NCI-H1417 (cell line): ENCODE data around the gene TCF3.

Source experiments
- DNase-seq, 3 experiments: peaks; one replicate each; lab custom pipeline; 2025; lab: John Stamatoyannopoulos, UW

TCF3 gene

DNA sequence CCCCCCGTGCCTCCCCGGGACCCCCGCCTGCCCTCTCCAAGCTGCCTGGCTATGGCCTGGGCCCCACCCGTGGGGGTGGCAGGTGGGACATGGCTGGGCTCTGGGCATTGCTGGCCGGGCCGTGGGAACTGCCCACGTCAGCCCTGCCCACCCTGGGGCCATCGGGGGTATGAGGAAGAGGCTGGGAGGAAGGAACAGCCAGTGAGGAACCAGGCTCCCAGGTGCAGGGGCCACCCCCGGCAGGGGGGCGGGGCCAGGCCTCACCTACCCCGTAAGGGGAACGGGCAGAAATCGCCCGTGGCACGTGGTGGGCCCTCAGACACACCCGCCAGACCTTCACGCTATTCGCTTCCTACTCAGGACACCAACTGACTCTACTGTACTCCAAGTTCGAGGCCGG, 22.4 kb downstream of the TCF3 start:
- DNase-seq, result no peak

DNA sequence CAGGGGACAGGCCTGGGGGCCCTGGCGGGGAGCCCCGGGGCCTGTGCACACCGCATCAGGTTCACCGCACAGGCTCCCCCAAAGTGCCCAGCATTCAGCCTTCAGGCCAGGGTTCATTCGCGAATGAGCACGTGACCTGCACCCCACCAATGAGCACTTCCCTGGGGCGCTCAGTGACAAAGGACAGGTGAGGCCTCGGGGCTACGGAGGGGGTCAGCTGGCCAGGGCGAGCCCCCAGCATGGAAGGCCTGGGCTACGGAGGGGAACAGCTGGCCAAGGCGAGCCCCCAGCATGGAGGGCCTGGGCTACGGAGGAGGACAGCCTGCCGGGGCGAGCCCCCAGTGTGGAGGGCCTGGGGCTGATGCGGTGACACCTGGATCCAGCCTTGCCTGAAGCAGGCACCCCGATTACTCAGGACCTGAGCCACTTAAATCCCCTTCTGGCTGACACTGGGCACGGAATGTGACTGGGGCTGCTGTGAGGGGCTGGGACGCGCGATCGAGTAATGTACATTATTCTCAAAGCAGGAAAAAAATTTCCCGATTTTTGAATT, 23.1 kb downstream of the TCF3 start:
- no peak for DNase-seq

DNA sequence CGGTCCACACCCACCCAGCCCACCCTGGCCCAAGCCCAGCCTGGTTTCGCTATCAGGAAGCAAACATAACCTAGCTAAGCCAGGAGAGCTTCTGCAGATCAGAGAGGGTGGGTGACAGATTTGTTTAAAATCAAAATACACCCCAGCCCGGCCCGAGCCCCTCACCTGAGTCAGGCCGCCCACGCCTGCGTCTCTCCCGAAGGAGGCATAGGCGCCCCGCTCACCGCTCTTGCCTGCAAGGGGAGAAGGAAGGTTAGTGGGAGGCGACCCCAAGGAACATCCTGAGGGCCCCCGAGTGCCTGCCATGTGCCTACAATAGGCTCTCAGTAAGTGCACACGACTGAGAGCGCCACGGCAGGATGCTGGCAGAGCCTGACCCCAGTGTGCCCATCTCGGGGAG, 25.2 kb downstream of the TCF3 start:
- DNase-seq, result no peak

DNA sequence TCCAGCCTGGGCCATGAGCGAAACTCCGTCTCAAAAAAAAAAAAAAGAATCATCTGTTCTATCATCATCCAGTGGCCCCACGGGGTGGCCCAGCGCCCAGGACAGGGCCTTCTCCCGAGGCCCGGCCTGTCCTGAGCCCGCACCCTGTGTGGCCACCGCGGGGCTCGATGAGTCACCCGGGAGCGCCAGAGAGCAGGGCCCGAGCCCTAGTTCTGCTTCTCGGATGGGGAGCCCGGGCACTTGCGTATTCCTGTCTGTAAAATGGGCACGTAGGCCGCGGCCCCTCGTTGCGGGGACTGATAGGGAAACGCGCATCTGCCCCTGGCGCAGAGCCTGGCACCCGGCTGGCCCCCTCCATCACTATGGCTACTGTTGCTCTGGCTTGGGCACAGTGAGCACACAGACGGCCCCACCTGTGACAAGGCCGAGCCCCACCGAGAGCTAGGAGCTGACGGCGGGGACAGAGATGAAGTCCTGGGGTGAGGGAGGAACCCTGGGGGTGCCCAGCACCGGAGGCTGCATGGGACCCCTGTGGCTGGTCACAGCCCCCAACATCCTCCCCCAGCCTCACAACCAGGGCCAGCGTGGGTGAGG, 25.9 kb downstream of the TCF3 start:
- DNase-seq, result no peak

DNA sequence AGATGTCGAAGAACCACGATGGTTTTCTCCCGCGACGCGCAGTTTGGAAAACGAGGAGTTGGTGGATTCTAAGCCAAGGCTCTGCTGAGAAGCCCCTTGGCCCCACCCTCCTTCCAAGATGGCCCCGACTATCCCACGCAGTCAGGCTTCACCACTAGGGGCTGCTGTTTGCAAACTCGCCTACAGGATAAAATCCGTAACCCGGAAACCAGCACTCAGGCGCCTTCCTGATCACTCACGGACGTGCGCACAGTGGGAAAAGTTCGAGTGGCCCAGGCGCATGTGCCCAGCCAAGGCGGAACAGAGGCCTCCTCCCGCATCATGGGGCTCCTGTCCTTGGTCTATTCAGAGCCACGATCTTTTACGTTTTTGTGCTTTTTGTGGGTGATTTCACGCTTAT, 28.0 kb downstream of the TCF3 start:
- peak in 1 of 3 experiments; percentile 22 for DNase-seq

DNA sequence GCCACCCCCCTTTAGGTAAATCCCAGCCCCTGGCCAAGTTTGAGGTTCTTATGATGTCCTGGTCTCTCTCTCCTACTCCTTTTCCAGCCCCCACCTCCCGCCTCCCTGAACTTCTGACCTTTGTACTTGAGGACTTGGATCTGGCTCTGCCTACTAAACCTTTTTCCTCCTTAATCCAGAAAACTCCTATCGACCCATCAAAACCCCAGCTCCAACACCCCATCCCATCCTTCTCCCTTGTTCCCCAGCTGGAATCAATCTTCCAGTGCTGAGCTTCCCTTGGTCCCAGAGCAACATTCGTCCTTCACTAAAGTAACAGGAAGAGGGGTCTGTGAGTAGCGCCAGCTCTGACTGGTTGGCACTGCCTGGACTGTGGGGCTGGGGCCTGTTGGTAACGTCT, 29.9 kb downstream of the TCF3 start:
- no peak for DNase-seq

DNA sequence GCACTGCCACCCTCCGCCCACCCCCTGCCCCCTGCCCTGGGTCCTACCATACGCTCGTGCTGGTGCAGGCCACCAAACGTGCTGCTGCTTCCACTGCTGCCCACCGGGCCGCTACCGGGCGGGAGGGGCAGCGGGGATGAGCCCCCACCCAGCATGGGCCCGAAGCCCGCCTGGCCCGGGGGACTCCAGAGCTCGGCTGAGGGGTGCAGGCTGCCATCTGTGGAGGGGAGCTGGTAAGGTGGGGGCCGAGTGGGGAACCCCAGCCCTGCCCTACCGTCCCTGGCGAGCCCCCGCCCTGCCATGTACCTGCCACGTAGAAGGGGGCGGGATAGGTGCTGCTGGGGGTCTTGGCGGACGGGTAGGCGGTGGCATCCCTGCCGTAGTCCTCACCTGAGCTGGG, 30.4 kb downstream of the TCF3 start:
- no peak for DNase-seq

DNA sequence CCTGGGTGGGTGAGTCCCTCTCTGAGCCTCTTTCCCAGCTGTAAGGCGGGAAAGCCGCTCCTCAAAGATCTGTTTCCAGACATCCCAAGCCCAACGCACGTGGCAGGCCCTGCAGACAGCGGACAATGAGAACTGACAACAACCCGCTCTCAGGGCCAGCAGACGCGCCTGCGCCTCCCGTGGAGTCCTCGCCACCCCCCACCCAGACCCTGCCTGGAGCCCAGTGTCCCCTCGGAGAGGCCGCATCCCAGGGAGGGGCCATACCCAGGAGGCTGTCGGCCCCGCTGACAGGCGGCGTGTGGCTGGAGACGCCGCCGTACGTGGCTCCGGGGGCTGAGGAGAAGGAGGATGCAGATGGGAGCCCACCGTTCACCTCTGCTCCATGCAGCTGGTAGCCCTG, 30.8 kb downstream of the TCF3 start:
- DNase-seq, result no peak

DNA sequence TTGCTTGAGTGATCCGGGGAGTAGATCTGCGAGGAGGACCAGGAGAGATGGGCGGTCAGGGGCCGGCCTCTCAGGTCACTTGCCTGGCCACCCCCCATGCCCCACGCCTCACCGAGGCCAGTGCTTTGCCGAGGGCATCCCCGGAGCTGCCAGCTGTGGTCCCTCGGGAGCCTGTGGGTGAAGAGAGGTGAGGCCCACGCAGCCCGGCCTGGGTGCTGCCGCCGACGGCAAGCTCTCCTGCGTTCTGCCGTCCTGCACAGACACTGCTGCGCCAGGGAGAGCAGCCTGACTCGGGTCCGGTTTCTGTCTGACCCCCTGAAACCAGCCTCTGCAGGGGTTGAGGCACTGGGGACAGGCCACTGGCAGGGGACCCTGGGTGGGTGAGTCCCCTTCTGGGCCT, 31.4 kb downstream of the TCF3 start:
- DNase-seq, result no peak

DNA sequence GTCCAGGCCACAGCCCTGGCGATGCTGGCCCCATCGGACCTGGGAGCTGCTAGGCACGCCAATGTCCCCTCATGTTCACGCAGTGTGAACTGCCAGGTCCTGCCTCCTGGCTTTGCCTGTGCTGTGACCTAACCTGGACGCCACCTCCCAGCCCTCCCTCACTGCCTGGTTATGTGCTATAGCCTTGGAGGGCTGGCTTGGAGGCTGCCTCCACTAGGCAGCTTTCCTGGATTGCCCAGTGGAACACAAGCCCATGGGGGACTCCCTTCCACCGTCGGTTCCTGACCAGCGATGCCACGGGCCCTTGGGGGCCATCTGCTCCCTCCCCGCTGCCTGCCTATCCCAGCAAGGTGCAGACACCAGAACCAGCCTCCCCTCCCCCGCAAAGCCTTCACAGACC, 31.9 kb downstream of the TCF3 start:
- DNase-seq, result no peak

DNA sequence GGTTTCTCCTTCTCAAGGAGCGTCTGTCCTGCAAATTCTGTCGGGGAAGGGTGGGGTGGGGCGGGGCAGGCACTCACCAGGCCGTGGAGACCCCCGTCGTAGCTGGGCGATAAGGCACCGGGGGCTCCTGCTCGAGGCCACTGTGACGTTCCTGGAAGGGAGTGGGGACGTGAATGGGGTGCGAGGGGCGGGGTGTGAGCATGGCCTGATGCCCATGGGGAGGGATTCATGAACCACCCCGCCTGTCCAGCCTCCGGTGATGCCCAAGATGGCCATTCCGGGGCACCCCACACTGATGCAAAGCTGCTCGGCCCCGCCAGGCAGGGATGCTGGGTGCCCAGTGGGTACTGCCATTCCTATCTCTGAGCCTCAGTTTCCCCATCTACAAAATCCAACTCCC, 32.7 kb downstream of the TCF3 start:
- DNase-seq, result no peak

DNA sequence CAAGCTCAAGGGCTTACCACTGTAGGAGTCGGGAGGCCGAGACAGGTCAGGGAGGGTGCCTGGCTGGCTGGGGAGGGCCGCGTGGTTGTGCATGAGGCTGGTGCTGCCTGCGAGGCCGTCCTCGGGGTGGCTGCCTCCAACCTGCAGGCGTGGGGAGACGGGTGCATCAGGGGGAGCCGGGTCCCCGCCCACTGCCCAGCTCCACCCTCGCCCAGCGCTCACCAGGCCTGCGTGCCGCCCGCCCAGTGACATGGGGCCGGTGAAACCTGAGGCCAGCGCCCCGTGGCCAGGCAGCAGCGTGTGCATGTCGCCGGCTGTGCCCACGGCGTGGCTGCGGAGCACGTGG, 33.3 kb downstream of the TCF3 start:
- DNase-seq, result no peak

DNA sequence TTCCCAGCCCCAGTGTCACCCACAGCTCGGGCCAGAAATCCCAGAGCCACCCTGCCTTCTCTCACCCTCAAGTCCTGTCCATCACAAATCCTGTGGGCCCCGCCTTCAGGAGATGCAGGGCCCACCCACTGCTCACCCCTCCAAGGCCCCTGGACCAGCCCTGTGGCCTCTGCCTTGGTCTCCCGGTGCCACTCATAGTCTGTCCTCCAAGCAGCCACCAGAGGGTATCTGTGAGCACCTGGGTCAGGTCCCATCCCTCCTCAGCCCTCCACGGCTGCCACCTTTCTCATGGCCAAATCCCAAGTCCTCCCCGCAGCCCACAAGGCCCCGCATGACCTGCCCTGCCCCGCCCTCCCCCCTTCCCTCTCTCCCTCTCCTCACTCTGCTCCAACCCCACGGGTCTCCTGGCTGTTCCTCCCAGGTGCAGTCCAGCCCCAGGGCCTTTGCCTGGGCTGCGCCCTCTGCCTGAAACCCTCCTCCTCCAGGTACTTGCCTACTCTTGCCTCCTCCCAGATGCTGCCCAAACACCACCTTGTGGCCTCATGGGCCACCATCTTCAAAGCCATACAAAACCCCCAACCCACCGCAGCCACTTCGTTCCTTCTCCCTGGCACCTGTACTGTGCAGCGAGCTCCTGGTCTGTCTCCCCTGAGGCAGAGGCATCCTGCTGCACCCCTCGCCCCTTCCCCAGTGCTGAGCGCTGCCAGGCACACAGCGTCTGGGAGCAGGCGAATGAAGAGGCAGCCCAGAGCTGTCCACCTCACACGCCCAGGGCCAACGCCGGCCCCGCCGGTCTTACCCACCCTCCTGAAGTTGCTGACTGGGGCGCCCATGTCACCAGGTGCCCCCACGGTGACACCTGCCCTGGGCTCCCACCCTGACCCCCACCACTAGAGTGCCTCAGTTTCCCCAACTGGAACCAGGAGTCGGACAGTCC, 34.0 kb downstream of the TCF3 start:
- DNase-seq, result no peak

DNA sequence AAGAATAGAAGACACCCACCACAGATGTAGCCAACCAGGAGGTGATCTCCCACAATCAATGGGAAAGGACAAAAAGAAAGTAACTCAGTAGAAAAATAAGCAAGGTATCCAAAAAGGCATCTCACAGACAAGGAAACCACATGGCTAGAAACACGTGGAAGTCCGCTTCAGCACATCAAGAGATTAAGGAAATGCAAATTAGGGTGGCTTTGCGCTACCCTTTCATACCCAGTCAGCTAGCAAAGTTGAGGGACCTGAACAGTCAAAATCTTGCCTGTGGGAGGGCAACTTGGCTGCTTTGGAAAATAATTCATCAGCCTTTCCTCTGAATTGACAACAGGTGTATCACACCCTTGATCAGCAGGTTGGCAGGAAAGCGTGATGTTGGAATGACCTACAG, 35.5 kb downstream of the TCF3 start:
- no peak for DNase-seq

DNA sequence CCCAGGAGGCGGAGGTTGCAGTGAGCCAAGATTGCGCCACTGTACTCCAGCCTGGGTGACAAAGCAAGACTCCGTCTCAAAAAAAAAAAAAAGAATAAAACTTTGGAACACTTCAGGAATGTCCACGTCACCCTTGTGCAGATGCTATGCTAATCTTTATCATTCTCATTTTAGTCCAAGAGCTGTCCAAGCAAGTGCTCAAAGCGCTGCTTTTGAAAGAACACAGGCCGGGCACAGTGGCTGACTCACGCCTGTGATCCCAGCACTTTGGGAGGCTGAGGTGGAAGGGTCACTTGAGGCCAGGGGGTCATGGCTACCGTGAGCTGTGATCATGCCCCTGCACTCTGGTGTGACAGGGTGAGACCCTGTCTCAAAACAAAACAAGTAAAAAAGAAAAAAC, 36.0 kb downstream of the TCF3 start:
- no peak for DNase-seq

DNA sequence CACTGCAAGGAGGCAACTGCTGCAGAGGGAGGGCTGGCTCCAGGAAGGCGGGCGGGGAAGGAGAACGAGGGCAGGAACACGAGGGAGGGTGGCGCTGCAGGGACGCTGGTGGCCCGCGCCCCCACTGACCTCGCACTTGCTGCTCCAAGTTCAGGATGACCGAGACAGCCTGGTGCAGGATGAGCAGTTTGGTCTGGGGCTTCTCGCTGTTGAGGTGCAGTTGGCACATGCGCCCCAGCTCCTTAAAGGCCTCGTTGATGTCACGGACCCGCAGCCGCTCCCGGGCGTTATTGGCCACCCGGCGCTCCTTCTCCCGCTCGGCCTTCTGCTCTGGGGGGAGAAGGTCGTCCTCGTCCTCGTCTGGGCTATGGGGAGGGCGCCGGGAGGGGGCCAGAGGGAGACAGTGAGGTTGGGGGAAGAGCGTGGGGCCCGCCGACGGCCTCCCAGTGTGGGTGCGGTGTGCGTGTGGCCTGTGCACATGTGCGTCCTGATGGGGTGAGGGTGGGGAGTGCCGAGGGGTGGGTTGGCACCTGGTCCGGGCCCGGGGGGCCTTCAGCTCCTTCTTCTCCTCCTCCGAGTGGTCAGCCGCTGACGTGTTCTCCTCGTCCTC, 37.2 kb downstream of the TCF3 start:
- DNase-seq, result no peak

DNA sequence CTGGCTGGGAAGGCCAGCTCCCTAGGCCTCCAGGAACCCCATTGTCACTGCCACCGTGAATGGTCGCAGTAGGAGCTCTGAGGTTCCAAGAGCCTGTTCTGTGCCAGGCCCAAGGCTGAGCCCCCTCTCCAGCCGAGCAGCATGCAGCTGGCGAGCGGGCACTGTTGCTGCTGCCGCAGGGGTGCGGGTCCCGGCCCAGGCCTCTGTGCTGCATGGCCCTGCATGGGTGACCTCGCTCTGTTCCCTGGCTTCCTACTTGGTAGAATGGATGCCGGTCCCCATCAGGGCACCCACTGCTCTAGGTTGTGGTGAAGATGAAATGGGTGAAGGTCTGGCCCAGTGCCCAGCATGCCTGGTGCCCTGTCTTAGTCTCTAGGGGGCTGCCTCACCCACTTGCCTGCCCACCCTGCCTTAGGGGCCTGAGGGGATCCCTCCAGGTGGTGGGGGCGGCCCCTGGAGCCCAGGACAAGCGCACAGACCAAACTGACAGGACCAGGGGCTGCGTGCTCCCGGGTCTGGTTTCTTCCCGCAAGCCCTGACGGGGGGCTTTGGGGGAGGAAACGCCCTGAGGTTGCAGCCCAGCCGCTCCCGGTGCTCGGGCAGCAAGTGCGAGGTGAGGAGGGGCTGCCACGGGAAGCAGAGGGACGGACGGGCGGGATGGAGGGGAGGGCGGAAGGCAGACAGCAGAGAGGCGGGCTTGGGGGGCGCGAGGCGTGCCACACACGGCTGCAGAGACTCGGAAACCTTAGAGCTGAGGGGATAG, 38.4 kb downstream of the TCF3 start:
- no peak for DNase-seq

DNA sequence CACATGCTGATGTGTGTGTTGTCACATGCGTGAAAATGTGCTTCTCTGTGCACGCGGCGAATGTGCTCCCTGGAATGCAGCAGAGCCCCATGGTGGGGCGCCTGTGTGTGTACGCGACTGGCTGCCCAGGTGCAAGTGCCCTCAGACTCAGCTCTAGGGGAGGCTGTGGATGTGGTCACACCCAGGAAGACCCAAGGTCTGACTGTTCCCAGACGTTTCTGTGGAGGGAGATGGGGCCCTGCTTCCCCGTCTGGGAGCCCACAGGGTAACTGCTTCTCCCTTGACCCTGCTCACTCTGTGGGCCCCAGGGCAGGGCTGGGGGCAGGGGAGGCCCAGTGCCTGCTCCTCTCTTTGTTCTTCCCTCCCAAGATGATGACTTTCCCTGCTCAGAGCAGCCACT, 39.3 kb downstream of the TCF3 start:
- DNase-seq, result no peak

DNA sequence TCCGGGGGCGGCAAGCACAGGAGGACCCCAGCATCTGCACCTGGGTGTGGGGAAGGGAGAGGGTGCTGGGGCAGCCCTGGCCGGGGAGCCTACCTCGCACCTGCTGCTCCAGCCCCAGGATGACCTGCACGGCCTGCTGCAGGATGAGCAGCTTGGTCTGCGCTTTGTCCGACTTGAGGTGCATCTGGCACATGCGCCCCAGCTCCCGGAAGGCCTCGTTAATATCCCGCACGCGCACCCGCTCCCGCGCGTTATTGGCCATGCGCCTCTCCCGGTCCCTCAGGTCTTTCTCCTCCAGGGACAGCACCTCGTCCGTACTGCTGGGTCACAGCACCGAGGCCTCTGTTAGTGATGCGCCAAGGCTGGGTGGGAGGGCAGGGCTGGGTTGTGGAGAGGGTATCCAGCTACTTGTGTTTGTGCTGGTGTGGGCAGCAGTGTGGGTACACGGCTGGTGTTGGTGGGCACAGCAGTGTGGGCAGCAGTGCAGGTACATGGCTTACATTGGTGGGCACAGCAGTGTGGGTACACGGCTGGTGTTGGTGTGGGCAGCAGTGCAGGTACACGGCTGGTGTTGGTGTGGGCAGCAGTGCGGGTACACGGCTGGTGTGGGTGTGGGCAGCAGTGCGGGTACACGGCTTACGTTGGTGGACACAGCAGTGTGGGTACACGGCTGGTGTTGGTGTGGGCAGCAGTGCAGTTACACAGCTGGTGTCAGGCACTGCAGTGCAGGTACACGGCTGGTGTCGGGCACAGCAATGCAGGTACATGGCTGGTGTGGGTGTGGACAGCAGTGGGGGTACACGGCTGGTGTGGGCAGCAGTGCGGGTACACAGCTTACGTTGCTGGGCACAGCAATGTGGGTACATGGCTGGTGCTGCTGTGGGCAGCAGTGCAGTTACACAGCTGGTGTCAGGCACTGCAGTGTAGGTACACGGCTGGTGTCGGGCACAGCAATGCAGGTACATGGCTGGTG, 40.0 kb downstream of the TCF3 start:
- no peak for DNase-seq

DNA sequence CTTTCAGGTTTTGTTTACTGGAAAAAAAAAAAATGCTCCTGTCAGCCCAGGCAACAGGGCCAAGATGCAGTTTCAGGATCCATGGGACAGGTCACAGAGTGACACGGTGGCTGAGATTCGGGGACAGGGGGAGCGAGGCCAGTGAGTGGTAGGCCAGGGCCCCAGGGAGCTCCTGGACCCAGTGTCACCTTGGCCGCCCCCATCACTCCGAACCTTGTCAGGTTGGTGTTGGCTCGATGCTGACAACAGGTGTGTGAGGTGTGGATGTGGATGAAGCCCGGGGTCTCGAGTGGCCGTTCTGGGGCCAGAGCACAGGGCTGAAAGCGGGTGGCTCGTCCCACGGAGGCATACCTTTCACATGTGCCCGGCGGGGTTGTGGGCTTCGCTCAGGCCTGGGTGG, 41.1 kb downstream of the TCF3 start:
- DNase-seq, result no peak

DNA sequence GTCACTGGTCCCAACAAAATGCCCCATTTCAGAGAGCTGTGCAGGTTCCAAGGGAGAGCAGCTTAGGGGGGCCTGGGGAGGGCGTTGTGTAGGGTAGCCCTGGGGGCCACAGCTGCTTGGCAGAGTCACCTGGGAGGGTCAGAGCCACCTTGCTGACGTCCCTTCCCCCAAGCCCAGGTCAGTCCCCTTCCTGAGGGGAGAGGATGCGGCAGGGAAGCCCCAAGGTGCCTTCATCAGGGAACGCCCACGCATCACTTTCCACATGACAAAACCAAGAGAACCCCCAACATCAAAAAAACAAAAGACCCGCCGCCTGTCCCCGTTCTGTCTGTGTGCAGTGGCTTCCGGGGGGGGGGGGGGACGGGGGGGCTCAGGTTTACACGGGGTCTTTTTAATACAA, 41.8 kb downstream of the TCF3 start:
- no peak for DNase-seq
